GM12878 (cell line): ENCODE measurements around the gene FAM120A. TPM values are rescaled to one million over a fixed set of nuclear protein-coding genes. Genes with fewer than 3 reads are reported as not detected.

ENCODE experiments used
- ATAC-seq: fragments of 200-7000 bp; cut with Tn5 transposase; 3 replicates; pipeline ENCODE4 v1.9.1; 2020; ENCODE audit warnings: mild to moderate bottlenecking, moderate library complexity
- BruUV-seq: library from RNA; stranded (reverse); fragments of 400-500 nt; replicated peaks from 2 replicates; lab custom pipeline; 2021; lab: Mats Ljungman, UMichigan
- CTCF ChIA-PET: fragments of 300-600 bp; sonication (Branson Sonifier 250); formaldehyde crosslinking; extraction: SDS; loops from one replicate; lab custom pipeline; 2021; ENCODE audit warnings: inconsistent platforms; lab: Yijun Ruan, JAX
- POLR2A ChIA-PET: fragments of 350-600 bp; formaldehyde crosslinking; extraction: SDS; loops from one replicate; lab custom pipeline; 2021; ENCODE audit warnings: inconsistent platforms; lab: Charles Lee
- RAD21 ChIA-PET: fragments of 300-600 bp; sonication (Branson Sonifier 250); formaldehyde crosslinking; loops from one replicate; lab custom pipeline; 2023; ENCODE audit warnings: antibody characterized with exemption; ENCODE audit not compliant: unreplicated experiment; lab: Charles Lee
- SMC1A ChIA-PET: fragments of 300-600 bp; sonication (Branson Sonifier 250); formaldehyde crosslinking; loops from one replicate; lab custom pipeline; 2023; ENCODE audit not compliant: unreplicated experiment, uncharacterized antibody; lab: Charles Lee
- DNase-seq: peaks from one replicate; pipeline ENCODE4 v3.0.0-alpha.2; 2011; ENCODE audit warnings: low read depth, low spot score
- FAIRE-seq: peaks from 3 replicates; lab custom pipeline; 2011; peaks lifted over from hg19 to GRCh38; lab: Jason Lieb, UNC
- H2AFZ ChIP-seq: 2 replicates; pipeline ENCODE4 v1.6.0; 2011; ENCODE audit warnings: low read depth, low read length, control low read depth; ENCODE audit not compliant: control insufficient read depth
- H3K27ac ChIP-seq: 2 replicates; pipeline ENCODE4 v1.5.1; 2011; ENCODE audit warnings: control low read depth; ENCODE audit not compliant: control insufficient read depth, insufficient read depth
- H3K27me3 ChIP-seq, 2 experiments: replicated peaks in 1 of 2; 2 replicates each; pipeline versions ENCODE4 v1.6.0 to v1.6.1; 2011; ENCODE audit warnings: low read length in 1 of 2; ENCODE audit not compliant: control insufficient read depth in 2 of 2, insufficient read depth in 2 of 2
- H3K36me3 ChIP-seq, 2 experiments: 2 replicates each; pipeline ENCODE4 v1.5.1; 2011; ENCODE audit warnings: low read length in 1 of 2; ENCODE audit not compliant: control insufficient read depth in 2 of 2, insufficient read depth in 2 of 2
- H3K4me1 ChIP-seq: 2 replicates; pipeline ENCODE4 v1.6.1; 2011; ENCODE audit warnings: mild to moderate bottlenecking, low read length, moderate library complexity, mixed read lengths; ENCODE audit not compliant: control insufficient read depth, insufficient read depth
- H3K4me2 ChIP-seq: 2 replicates; pipeline ENCODE4 v1.6.0; 2011; ENCODE audit warnings: control low read depth; ENCODE audit not compliant: control insufficient read depth, insufficient read depth
- H3K4me3 ChIP-seq: fragments of 200-600 bp; sonication (generic); 2 replicates; pipeline ENCODE4 v1.5.1; 2016
- H3K79me2 ChIP-seq: 2 replicates; pipeline ENCODE4 v1.6.0; 2011; ENCODE audit warnings: low read length; ENCODE audit not compliant: control insufficient read depth, insufficient read depth
- H3K9ac ChIP-seq: 2 replicates; pipeline ENCODE4 v1.8.0; 2011; ENCODE audit warnings: low read length, control low read depth, mixed read lengths; ENCODE audit not compliant: control insufficient read depth, insufficient read depth
- H3K9me3 ChIP-seq: replicated peaks from 3 replicates; pipeline ENCODE4 v1.5.1; 2011; ENCODE audit warnings: mild to moderate bottlenecking, low read length; ENCODE audit not compliant: control insufficient read depth, insufficient read depth
- H4K20me1 ChIP-seq: 2 replicates; pipeline ENCODE4 v1.6.0; 2011; ENCODE audit not compliant: control insufficient read depth, insufficient read depth
- BRCA1 ChIP-seq: IDR thresholded peaks from 2 replicates; pipeline ENCODE4 v1.6.1; 2011; ENCODE audit warnings: low read depth, low read length, improper control_type of control experiment
- CREB1 ChIP-seq: IDR thresholded peaks from 2 replicates; pipeline ENCODE4 v1.6.1; 2012; ENCODE audit warnings: low read depth, mild to moderate bottlenecking, inconsistent platforms
- FOXM1 ChIP-seq: IDR thresholded peaks from 2 replicates; pipeline ENCODE4 v1.6.1; 2012; ENCODE audit warnings: low read depth, mild to moderate bottlenecking, inconsistent platforms, low read length, moderate library complexity
- KDM1A ChIP-seq: fragments of 200-600 bp; sonication (generic); IDR thresholded peaks from 2 replicates; pipeline ENCODE4 v1.6.1; 2016; ENCODE audit warnings: borderline replicate concordance
- MXI1 ChIP-seq: fragments of 150-350 bp; IDR thresholded peaks from 2 replicates; pipeline ENCODE4 v1.6.1; 2011; ENCODE audit warnings: low read depth, mild to moderate bottlenecking, inconsistent platforms, low read length, improper control_type of control experiment
- MYC ChIP-seq: IDR thresholded peaks from 2 replicates; pipeline ENCODE4 v1.6.1; 2011; ENCODE audit warnings: mild to moderate bottlenecking, low read length, moderate library complexity, inconsistent platforms; ENCODE audit not compliant: insufficient read depth, insufficient replicate concordance, insufficient read length, severe bottlenecking
- NBN ChIP-seq: fragments of 450-650 bp; IDR thresholded peaks from 2 replicates; pipeline ENCODE4 v1.6.1; 2016
- NFYA ChIP-seq: IDR thresholded peaks from 2 replicates; pipeline ENCODE4 v1.6.1; 2011; ENCODE audit warnings: low read depth, mild to moderate bottlenecking, low read length, improper control_type of control experiment, borderline replicate concordance
- POLR2AphosphoS2 ChIP-seq: IDR thresholded peaks from 2 replicates; pipeline ENCODE4 v1.6.1; 2011; ENCODE audit warnings: low read depth, mild to moderate bottlenecking, low read length, improper control_type of control experiment, moderate library complexity
- RUNX3 ChIP-seq: IDR thresholded peaks from 2 replicates; pipeline ENCODE4 v1.6.1; 2012; ENCODE audit warnings: low read length, inconsistent platforms
- TCF12 ChIP-seq: IDR thresholded peaks from 2 replicates; pipeline ENCODE4 v1.6.1; 2011; ENCODE audit warnings: low read depth, mild to moderate bottlenecking, low read length
- ZNF384 ChIP-seq: IDR thresholded peaks from 2 replicates; pipeline ENCODE4 v1.6.1; 2012; ENCODE audit warnings: low read depth, mild to moderate bottlenecking, low read length, improper control_type of control experiment, borderline replicate concordance
- WGBS: methylation state at CpG from one replicate; pipeline ENCODE4 v1.1.6; 2016; ENCODE audit warnings: low lambda C conversion rate; ENCODE audit not compliant: insufficient replicate concordance, insufficient coverage; ENCODE audit errors: missing lambda C conversion rate; 5-methylcytosine and 5-hydroxymethylcytosine counted together
- in situ Hi-C: fragments of 300-500 bp; cut with MboI; formaldehyde crosslinking; loops from 9 replicates; pipeline ENCODE4 v1.14.3; 2018; ENCODE audit warnings: mixed read lengths
- intact Hi-C: fragments of 100-400 bp; cut with micrococcal nuclease; formaldehyde crosslinking; loops from one replicate; pipeline ENCODE4 v1.14.2; 2022; ENCODE audit not compliant: unreplicated experiment
- polyA plus RNA-seq, 11 experiments: library from polyadenylated mRNA; depleted of rRNA in 4 of 11; unstranded in 6 of 11; stranded (reverse) in 5 of 11; fragments of >200 nt; fragmentation: Nextera tagmentation in 4 of 11; fragmentation: Illumina TruSeq in 1 of 11; extraction: Ambion mirVana in 4 of 11; extraction: Trizol in 1 of 11; gene quantifications; 1 replicate in 1 of 11; 2 replicates in 10 of 11; pipeline versions ENCODE4 v1.2.1 to v1.2.3, GENCODE V29; 2011 to 2016; ENCODE audit warnings: inconsistent platforms in 2 of 11, missing spikeins in 2 of 11, low read depth in 1 of 11
- total RNA-seq, 4 experiments: library from RNA; depleted of rRNA in 3 of 4; stranded (reverse); fragments of >200 nt in 3 of 4; fragmentation: Illumina TruSeq in 1 of 4; extraction: Trizol in 1 of 4; gene quantifications; 2 replicates each; pipeline versions ENCODE4 v1.2.1 to v1.2.3, GENCODE V29; 2013 to 2021
- TF ChIP-seq, protein P1 (sequence below): fragments of 450-650 bp; conservative IDR thresholded peaks from 2 replicates; pipeline ENCODE4 v1.6.1; 2017; ENCODE audit warnings: mild to moderate bottlenecking, moderate library complexity
- TF ChIP-seq, protein P2 (sequence below): fragments of 450-650 bp; IDR thresholded peaks from 2 replicates; pipeline ENCODE4 v1.6.1; 2016; ENCODE audit warnings: mild to moderate bottlenecking, moderate library complexity, borderline replicate concordance
- TF ChIP-seq, protein P3 (sequence below): IDR thresholded peaks from 2 replicates; pipeline ENCODE4 v1.6.1; 2012; ENCODE audit warnings: low read depth, low read length, improper control_type of control experiment

Gene FAM120A
- total and polyA plus RNA-seq, 10 of the 15 experiments (the other 5 are each of a cell fraction or from before 2014, with no cell fraction given), result 13.1 to 89.6 (median 52.5) TPM

DNA sequence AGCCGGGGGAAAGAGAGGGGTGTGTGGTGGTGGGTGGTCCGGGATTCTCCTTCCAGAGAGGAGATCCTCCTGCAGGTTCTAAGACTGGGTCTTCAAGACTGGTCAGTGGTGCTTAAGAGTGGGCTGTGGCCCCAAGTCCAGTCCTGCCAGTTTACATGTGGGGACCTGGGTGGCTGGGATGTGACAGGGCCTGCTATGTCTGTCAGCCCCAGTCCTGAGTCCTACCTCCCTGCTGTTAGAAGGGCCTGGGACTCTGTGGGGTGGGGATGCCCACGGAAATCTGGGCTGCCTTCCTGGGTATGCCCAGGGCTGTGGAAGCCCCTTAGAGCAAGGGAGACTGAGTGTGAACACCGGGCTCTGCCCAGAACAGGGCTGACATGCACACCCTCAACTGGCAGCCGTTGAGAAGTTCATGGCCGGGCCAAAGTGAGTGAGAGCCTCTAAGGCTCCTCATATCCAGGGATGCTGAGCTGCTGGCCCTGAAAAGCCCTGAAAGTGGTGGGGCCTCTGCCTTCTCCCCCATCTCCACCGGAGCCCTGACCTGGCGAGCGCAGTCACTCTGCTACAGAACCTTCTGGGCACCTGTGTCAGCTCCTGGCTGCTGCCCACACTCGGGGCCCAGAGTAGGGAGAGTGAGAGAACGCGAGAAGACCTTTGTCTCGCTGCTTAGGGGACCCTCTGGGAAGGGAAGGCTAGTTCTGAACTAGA is 126.6 kb downstream of the FAM120A start:
- in situ Hi-C loops, result no loop called here
- H3K79me2 ChIP-seq, result peaks cover 6% of the 10 kb centered on the region

More for the DNA sequence above, 126.6 kb downstream of the FAM120A start:
- SMC1A ChIA-PET, result no interaction called here
- Histone ChIP-seq H3K36me3 (no peaks in the 10 kb centered on the region), H3K4me3 (peak overlapping the region; percentile 68), H3K9me3 (no peaks in the 10 kb centered on the region), H3K27me3 (no peaks in the 10 kb centered on the region), H4K20me1 (no peaks in the 10 kb centered on the region), H3K27ac (no peak overlapping the region), H2AFZ (no peak overlapping the region), H3K9ac (peak overlapping the region; percentile 74), H3K4me2 (peak overlapping the region; percentile 84), H3K4me1 (peaks cover 11% of the 10 kb centered on the region)
- WGBS, result 91% methylated on average over 13 of the region's 13 CpGs
- RAD21 ChIA-PET, result no interaction called here
- TSS peak; percentile 41 for BruUV-seq
- intact Hi-C loops, result no loop called here
- DNase-seq, result no peak
- TF ChIP-seq, protein P1, sequence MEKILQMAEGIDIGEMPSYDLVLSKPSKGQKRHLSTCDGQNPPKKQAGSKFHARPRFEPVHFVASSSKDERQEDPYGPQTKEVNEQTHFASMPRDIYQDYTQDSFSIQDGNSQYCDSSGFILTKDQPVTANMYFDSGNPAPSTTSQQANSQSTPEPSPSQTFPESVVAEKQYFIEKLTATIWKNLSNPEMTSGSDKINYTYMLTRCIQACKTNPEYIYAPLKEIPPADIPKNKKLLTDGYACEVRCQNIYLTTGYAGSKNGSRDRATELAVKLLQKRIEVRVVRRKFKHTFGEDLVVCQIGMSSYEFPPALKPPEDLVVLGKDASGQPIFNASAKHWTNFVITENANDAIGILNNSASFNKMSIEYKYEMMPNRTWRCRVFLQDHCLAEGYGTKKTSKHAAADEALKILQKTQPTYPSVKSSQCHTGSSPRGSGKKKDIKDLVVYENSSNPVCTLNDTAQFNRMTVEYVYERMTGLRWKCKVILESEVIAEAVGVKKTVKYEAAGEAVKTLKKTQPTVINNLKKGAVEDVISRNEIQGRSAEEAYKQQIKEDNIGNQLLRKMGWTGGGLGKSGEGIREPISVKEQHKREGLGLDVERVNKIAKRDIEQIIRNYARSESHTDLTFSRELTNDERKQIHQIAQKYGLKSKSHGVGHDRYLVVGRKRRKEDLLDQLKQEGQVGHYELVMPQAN, result no peak
- TF ChIP-seq, protein P2, sequence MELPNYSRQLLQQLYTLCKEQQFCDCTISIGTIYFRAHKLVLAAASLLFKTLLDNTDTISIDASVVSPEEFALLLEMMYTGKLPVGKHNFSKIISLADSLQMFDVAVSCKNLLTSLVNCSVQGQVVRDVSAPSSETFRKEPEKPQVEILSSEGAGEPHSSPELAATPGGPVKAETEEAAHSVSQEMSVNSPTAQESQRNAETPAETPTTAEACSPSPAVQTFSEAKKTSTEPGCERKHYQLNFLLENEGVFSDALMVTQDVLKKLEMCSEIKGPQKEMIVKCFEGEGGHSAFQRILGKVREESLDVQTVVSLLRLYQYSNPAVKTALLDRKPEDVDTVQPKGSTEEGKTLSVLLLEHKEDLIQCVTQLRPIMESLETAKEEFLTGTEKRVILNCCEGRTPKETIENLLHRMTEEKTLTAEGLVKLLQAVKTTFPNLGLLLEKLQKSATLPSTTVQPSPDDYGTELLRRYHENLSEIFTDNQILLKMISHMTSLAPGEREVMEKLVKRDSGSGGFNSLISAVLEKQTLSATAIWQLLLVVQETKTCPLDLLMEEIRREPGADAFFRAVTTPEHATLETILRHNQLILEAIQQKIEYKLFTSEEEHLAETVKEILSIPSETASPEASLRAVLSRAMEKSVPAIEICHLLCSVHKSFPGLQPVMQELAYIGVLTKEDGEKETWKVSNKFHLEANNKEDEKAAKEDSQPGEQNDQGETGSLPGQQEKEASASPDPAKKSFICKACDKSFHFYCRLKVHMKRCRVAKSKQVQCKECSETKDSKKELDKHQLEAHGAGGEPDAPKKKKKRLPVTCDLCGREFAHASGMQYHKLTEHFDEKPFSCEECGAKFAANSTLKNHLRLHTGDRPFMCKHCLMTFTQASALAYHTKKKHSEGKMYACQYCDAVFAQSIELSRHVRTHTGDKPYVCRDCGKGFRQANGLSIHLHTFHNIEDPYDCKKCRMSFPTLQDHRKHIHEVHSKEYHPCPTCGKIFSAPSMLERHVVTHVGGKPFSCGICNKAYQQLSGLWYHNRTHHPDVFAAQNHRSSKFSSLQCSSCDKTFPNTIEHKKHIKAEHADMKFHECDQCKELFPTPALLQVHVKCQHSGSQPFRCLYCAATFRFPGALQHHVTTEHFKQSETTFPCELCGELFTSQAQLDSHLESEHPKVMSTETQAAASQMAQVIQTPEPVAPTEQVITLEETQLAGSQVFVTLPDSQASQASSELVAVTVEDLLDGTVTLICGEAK, result no peak
- TF ChIP-seq KDM1A (no peak), ZNF384 (no peak), FOXM1 (no peak), RUNX3 (no peak), NBN (no peak), CREB1 (no peak), MXI1 (no peak), MYC (no peak), BRCA1 (no peak), NFYA (no peak), POLR2AphosphoS2 (no peak), TCF12 (no peak)
- TF ChIP-seq, protein P3, sequence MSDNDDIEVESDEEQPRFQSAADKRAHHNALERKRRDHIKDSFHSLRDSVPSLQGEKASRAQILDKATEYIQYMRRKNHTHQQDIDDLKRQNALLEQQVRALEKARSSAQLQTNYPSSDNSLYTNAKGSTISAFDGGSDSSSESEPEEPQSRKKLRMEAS, result no peak
- POLR2A ChIA-PET, result interaction anchor here (0.6 kb wide), 1 partner anchor 33 kb away, joined by 10 read pairs; no protein-coding TSS in a partner anchor
- CTCF ChIA-PET, result interaction anchor here (1.1 to 1.2 kb wide), 2 partner anchors 11 to 13 kb away, joined by 3 to 6 read pairs; no protein-coding TSS in a partner anchor
- no peak for FAIRE-seq
- peak; percentile 25 for ATAC-seq
